Neuronal stem cell (in vitro differentiated cells): Measurements from ENCODE around the gene H3-3A.

Experiments used
- DNase-seq: peaks from one replicate; pipeline ENCODE4 v3.0.0-alpha.2; 2013; ENCODE audit warnings: low spot score
- H2AFZ ChIP-seq: one replicate; pipeline ENCODE4 v1.6.1; 2013; ENCODE audit warnings: mild to moderate bottlenecking, low read length, inconsistent platforms
- H2AK5ac ChIP-seq: 2 replicates; pipeline ENCODE4 v1.6.1; 2013; ENCODE audit warnings: low read depth, mild to moderate bottlenecking, inconsistent platforms, low read length, moderate library complexity, mixed read lengths
- H2BK120ac ChIP-seq: 2 replicates; pipeline ENCODE4 v1.6.1; 2013; ENCODE audit warnings: low read depth, mild to moderate bottlenecking, inconsistent platforms, low read length, moderate library complexity, mixed read lengths
- H2BK12ac ChIP-seq: one replicate; pipeline ENCODE4 v1.6.1; 2013; ENCODE audit warnings: low read length, inconsistent platforms
- H2BK15ac ChIP-seq: 2 replicates; pipeline ENCODE4 v1.6.1; 2013; ENCODE audit warnings: mild to moderate bottlenecking, low read length, inconsistent platforms, mixed read lengths
- H2BK5ac ChIP-seq: one replicate; pipeline ENCODE4 v1.6.1; 2013; ENCODE audit warnings: inconsistent platforms, mild to moderate bottlenecking, low read length, moderate library complexity
- H3K14ac ChIP-seq: one replicate; pipeline ENCODE4 v1.6.1; 2013; ENCODE audit warnings: low read length, inconsistent platforms
- H3K18ac ChIP-seq: 2 replicates; pipeline ENCODE4 v1.6.1; 2013; ENCODE audit warnings: low read length, inconsistent platforms
- H3K23ac ChIP-seq: 2 replicates; pipeline ENCODE4 v1.6.1; 2013; ENCODE audit warnings: low read depth, mild to moderate bottlenecking, mixed read lengths, low read length, inconsistent platforms; ENCODE audit not compliant: poor library complexity
- H3K27ac ChIP-seq: replicated peaks from 3 replicates; pipeline ENCODE4 v1.5.1; 2013; ENCODE audit warnings: low read length, inconsistent platforms
- H3K27me3 ChIP-seq, 3 experiments: 2 replicates each; pipeline ENCODE4 v1.6.1; 2013; ENCODE audit warnings: low read length in 3 of 3, mild to moderate bottlenecking in 2 of 3, inconsistent platforms in 1 of 3, low read depth in 1 of 3, mixed read lengths in 1 of 3, moderate library complexity in 1 of 3; ENCODE audit not compliant: control insufficient read depth in 3 of 3, insufficient read depth in 3 of 3
- H3K36me3 ChIP-seq, 2 donors: replicated peaks in 1 of 2; 2 replicates each; pipeline ENCODE4 v1.6.1; 2013; ENCODE audit warnings: low read length in 2 of 2; ENCODE audit not compliant: control insufficient read depth in 2 of 2, insufficient read depth in 2 of 2
- H3K4ac ChIP-seq: 2 replicates; pipeline ENCODE4 v1.6.1; 2013; ENCODE audit warnings: inconsistent platforms, mild to moderate bottlenecking, low read length, moderate library complexity
- H3K4me1 ChIP-seq, 2 donors: 1 replicate in 1 of 2; 2 replicates in 1 of 2; pipeline ENCODE4 v1.6.1; 2013; ENCODE audit warnings: low read length in 2 of 2, low read depth in 1 of 2; ENCODE audit not compliant: control insufficient read depth in 2 of 2, insufficient read depth in 1 of 2
- H3K4me2 ChIP-seq: one replicate; pipeline ENCODE4 v1.6.1; 2013; ENCODE audit warnings: mild to moderate bottlenecking, low read length, inconsistent platforms; ENCODE audit not compliant: insufficient read depth, poor library complexity, severe bottlenecking
- H3K4me3 ChIP-seq, 2 donors: 2 replicates each; pipeline ENCODE4 v1.5.1; 2013; ENCODE audit warnings: low read length in 2 of 2, mild to moderate bottlenecking in 2 of 2, inconsistent platforms in 1 of 2, moderate library complexity in 1 of 2
- H3K79me1 ChIP-seq: one replicate; pipeline ENCODE4 v1.6.1; 2013; ENCODE audit warnings: low read depth, mild to moderate bottlenecking, inconsistent platforms, low read length, moderate library complexity
- H3K9ac ChIP-seq: one replicate; pipeline ENCODE4 v1.6.1; 2013; ENCODE audit warnings: mild to moderate bottlenecking, low read depth, low read length, inconsistent platforms; ENCODE audit not compliant: poor library complexity
- H3K9me3 ChIP-seq, 2 donors: replicated peaks in 1 of 2; 2 replicates each; pipeline versions ENCODE3 to v1.6.1; 2013; ENCODE audit warnings: low read length in 2 of 2, mild to moderate bottlenecking in 2 of 2, inconsistent platforms in 1 of 2, low read depth in 1 of 2, mixed read lengths in 1 of 2, moderate library complexity in 1 of 2; ENCODE audit not compliant: control insufficient read depth in 2 of 2, insufficient read depth in 1 of 2
- H4K8ac ChIP-seq: one replicate; pipeline ENCODE4 v1.6.1; 2013; ENCODE audit warnings: low read depth, mild to moderate bottlenecking, inconsistent platforms, low read length, moderate library complexity
- H4K91ac ChIP-seq: one replicate; pipeline ENCODE4 v1.6.1; 2013; ENCODE audit warnings: low read length, low read depth, mild to moderate bottlenecking, inconsistent platforms; ENCODE audit not compliant: poor library complexity
- WGBS, 2 donors: extraction: QIAGEN DNeasy Blood & Tissue Kit; methylation state at CpG; one replicate each; pipeline ENCODE4 v1.1.7; 2013; ENCODE audit warnings: missing lambda C conversion rate in 2 of 2, mixed read lengths in 1 of 2; ENCODE audit not compliant: insufficient read length in 2 of 2, insufficient replicate concordance in 1 of 2; ENCODE audit errors: extremely low coverage in 2 of 2; 5-methylcytosine and 5-hydroxymethylcytosine counted together

H3-3A gene

DNA sequence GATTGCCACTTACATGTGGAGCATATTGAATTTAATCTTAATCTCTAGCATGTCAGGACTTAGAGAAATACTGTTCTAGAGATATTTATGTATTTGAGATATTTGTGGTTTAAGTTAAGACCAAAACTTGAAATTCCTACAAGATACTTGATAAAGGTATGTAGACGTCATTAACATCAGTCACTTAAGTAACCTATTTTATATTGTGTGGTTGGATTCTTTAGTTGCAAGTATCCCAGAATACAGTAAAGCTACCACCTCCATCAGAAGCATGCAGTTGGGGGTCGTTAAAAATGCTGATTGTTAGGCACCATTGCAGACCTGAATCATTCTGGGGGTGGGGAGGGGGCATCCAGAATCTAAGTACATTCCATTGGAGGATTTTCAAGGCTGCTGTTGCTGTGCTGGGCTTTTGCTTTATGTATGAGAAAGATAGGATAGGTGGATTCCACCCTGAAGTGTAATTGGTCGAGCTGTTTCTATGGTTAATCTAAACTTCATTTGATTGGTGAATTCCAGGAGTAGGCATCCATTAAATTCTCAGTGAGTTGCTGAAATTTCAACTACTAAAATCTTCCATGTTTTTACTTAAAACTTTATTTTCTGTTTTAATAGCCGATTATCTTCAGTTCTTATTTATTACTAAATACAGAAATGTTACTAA is 4.0 kb downstream of the H3-3A start:
- no peak overlapping the region for H3K18ac ChIP-seq
- no peaks in the 10 kb centered on the region for H3K27me3 ChIP-seq
- no peak overlapping the region for H3K14ac ChIP-seq
- no peak overlapping the region for H2BK120ac ChIP-seq
- no peak overlapping the region for H3K9ac ChIP-seq
- H3K4me2 ChIP-seq = peak overlapping the region; percentile 33
- no CpG with 5 or more reads among the region's 4 CpGs for WGBS, 2 donors
- no peak overlapping the region for H2BK5ac ChIP-seq
- H3K4ac ChIP-seq = no peak overlapping the region
- H2BK12ac ChIP-seq = no peak overlapping the region
- no peaks in the 10 kb centered on the region for H3K9me3 ChIP-seq
- H4K8ac ChIP-seq = no peak overlapping the region
- peaks cover 4% of the 10 kb centered on the region for H3K79me1 ChIP-seq
- no peak overlapping the region for H2AK5ac ChIP-seq
- H3K4me3 ChIP-seq = no peak overlapping the region
- H4K91ac ChIP-seq = no peak overlapping the region
- no peak overlapping the region for H3K23ac ChIP-seq
- H3K4me1 ChIP-seq = peaks cover 1 to 13% of the 10 kb centered on the region in 2 donors
- no peak overlapping the region for H3K27ac ChIP-seq
- H2AFZ ChIP-seq = no peak overlapping the region
- H2BK15ac ChIP-seq = no peak overlapping the region
- no peak for DNase-seq
- H3K36me3 ChIP-seq = peaks cover 17 to 68% of the 10 kb centered on the region in 2 donors

DNA sequence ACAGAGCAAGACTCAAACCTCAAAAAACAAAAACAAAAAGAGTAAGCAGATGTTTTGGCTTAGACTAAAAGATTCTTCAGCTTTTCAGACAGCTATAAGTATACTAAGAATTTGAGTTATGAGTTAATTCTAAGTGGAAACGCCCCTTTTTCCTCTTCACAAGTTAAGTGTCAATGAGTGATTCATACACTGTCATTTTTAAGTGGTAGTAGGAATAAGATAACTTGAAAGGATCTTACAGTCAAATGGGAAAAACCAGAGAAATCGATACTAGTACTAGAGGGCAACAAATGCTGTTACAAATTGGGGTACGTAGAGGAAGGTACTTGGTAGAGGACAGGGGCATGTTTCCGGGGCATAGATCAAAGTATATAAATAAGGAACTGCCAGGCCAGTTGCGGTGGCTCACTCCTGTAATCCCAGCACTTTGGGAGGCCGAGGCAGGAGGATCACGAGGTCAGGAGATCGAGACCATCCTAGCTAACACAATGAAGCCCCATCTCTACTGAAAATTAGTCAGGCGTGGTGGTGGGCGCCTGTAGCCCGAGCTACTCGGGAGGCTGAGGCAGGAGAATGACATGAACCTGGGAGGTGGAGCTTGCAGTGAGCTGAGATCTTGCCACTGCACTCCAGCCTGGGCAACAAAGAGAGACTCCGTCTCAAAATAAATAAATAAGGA is 7.4 kb downstream of the H3-3A start:
- Histone ChIP-seq H3K36me3 (peaks cover 21 to 95% of the 10 kb centered on the region in 2 donors), H2BK12ac (no peak overlapping the region), H3K9me3 (no peaks in the 10 kb centered on the region), H3K23ac (no peak overlapping the region), H3K9ac (no peak overlapping the region), H3K4me1 (peaks cover 1 to 9% of the 10 kb centered on the region in 2 donors), H3K4me2 (no peak overlapping the region), H3K14ac (no peak overlapping the region), H2BK5ac (no peak overlapping the region), H2BK15ac (no peak overlapping the region), H2AFZ (no peak overlapping the region), H3K18ac (no peak overlapping the region), H3K4ac (no peak overlapping the region), H3K27me3 (no peaks in the 10 kb centered on the region), H3K79me1 (peaks cover 4% of the 10 kb centered on the region), H3K4me3 (no peak overlapping the region), H4K91ac (no peak overlapping the region), H3K27ac (no peak overlapping the region), H2AK5ac (no peak overlapping the region), H2BK120ac (no peak overlapping the region), H4K8ac (no peak overlapping the region)
- no peak for DNase-seq
- no CpG with 5 or more reads among the region's 13 CpGs for WGBS, 2 donors

DNA sequence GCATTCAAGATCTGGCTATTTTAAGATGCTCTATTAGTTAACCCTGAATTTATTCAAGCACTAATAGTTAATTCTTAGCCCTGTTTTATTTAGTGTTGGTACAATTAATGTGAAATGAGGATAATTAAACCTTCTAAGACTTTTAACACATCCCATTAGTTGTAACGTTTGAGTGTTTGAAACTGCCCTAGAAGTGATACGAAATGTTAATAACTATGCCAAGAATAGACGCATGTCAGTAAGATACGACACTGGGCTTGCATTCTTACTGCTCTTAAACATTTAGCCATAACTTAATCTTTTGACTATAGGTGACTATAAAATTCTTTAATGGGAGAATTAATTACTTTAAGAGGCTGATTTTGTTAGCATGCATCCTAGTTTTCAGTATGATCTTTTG is 9.8 kb downstream of the H3-3A start:
- no peak for DNase-seq
- Histone ChIP-seq H3K14ac (no peak overlapping the region), H3K36me3 (peaks cover 16 to 71% of the 10 kb centered on the region in 2 donors), H2AFZ (no peak overlapping the region), H3K9me3 (no peaks in the 10 kb centered on the region), H2BK5ac (no peak overlapping the region), H4K8ac (no peak overlapping the region), H2BK120ac (no peak overlapping the region), H2BK15ac (no peak overlapping the region), H3K4me3 (no peak overlapping the region), H3K27me3 (no peaks in the 10 kb centered on the region), H2BK12ac (no peak overlapping the region), H4K91ac (no peak overlapping the region), H3K4me2 (no peak overlapping the region), H2AK5ac (no peak overlapping the region), H3K4ac (no peak overlapping the region), H3K9ac (no peak overlapping the region), H3K23ac (no peak overlapping the region), H3K18ac (no peak overlapping the region), H3K4me1 (no peaks in the 10 kb centered on the region), H3K79me1 (peaks cover 4% of the 10 kb centered on the region), H3K27ac (no peak overlapping the region)
- WGBS, 2 donors = no CpG with 5 or more reads among the region's 4 CpGs

DNA sequence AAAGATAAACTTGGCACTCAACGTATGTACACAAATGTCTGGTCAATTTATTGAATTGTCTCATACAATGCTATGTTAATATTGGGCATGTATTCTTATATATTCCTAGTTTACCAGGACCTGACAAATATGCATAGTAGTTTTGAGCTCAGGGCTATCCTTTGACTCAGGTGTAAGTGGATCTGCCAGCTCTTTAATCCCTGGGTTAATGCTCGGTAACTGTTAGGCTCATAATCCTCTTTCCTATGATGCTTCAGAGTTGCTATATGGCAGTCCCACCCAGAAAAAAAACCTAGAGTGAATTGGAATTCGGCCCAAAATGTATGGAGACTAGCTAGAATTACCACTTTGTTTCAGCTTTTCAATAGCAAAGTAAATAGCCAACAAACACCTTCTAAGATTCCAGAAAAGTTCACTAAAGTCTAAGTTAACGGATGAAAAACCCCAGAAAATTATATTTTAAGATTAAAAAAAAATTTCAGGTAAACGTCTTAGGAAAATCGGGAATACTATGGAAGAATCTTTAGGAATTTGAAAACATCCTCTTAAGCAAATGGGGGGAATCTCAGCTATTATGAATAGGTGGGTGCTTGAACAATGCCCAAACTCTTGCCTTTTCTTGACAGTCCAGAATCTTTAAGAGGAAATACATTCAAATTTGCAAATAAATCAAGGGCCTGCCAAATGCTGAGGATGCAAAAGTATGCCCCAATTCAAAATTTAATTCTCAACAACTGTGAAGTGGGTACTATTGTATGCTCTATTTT is 10.9 kb downstream of the H3-3A start:
- Histone ChIP-seq H3K4me1 (no peaks in the 10 kb centered on the region), H3K79me1 (peaks cover 1% of the 10 kb centered on the region), H3K9ac (no peak overlapping the region), H2AK5ac (no peak overlapping the region), H4K8ac (no peak overlapping the region), H2AFZ (no peak overlapping the region), H2BK12ac (no peak overlapping the region), H3K4ac (no peak overlapping the region), H3K4me2 (no peak overlapping the region), H3K9me3 (no peaks in the 10 kb centered on the region), H3K18ac (no peak overlapping the region), H2BK5ac (no peak overlapping the region), H2BK15ac (no peak overlapping the region), H3K14ac (no peak overlapping the region), H3K4me3 (no peak overlapping the region), H3K27ac (no peak overlapping the region), H3K27me3 (no peaks in the 10 kb centered on the region), H3K23ac (no peak overlapping the region), H4K91ac (no peak overlapping the region), H3K36me3 (peaks cover 12 to 61% of the 10 kb centered on the region in 2 donors), H2BK120ac (no peak overlapping the region)
- no peak for DNase-seq
- no CpG with 5 or more reads among the region's 6 CpGs for WGBS, 2 donors
